HG02970 (cell line): ENCODE measurements around the gene VTI1A.

Experiments
- ATAC-seq: cut with Tn5 transposase; IDR thresholded peaks from one replicate; pipeline ENCODE4 v1.9.1; 2021; ENCODE audit warnings: mild to moderate bottlenecking, moderate library complexity, moderate number of reproducible peaks; ENCODE audit not compliant: unreplicated experiment, low FRiP score

VTI1A gene

GRCh38 chr10:112502536-112502935, 55.5 kb downstream of the VTI1A start:
- no peak for ATAC-seq

GRCh38 chr10:112503643-112504042, 56.6 kb downstream of the VTI1A start:
- ATAC-seq: no peak

DNA sequence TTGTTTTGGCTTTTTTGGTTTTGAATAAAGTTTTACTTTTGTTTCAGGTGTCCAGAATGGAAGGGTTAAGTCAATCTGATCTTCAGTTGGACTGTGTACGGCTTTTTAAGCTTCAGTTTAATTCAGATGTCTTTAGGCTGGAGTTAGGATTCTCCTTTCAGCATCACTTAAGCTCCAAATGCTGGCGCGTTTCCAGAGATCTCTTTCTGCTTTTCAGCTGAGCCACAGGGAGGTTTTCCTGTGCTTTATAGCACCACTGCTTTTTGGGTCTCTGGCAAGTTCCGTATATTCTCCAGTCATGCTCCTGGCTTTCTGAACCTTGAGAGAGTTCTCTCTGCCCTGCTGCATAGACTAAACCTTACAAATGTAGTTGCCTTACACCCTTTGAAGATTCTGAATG, 60.0 kb downstream of the VTI1A start:
- no peak for ATAC-seq

- no peak for ATAC-seq
These were observed 61.0 kb downstream of the VTI1A start for GRCh38 chr10:112507988-112508387.

GRCh38 chr10:112509558-112510291, 62.7 kb downstream of the VTI1A start:
- no peak for ATAC-seq

GRCh38 chr10:112510384-112510783, 63.4 kb downstream of the VTI1A start:
- ATAC-seq: no peak

GRCh38 chr10:112512294-112512693, 65.3 kb downstream of the VTI1A start:
- no peak for ATAC-seq

DNA sequence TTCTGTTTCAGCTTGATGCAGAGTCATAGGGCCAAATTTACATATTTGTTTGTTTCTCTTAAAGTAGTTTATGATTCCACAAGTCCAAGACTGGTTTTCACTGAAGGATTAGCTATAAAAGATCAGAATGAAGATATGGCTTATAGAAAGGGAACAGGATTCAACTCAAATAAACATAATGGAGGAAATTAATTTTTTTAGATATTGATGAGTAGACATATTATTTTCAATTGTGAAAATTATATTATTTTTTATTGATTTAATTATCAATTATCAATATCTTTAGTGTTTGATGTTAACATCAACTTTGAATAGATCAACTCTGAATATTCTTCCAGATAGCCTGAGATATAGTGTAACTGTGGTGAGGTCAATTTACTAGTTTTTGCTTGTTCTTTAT, 68.1 kb downstream of the VTI1A start:
- no peak for ATAC-seq

- ATAC-seq: no peak
These were observed 68.8 kb downstream of the VTI1A start for GRCh38 chr10:112515852-112516251.

DNA sequence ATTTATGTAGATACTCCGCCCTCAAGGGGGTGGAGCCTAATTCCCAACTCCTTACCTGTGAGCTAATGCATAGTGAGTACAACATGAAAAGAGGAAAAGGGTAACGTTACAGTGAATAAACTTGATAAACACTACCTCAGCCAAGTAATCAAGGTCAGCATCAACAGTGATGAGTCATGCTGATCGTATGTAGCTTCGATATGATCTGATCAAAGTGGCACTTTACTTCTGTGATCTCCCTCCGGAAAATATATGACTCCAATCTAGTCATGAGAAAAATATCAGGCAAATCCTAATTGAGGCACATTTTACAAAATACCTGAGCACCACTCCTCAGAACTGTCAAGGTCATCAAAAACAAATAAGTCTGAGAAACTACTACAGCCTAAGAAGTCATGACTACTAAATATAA, 70.4 kb downstream of the VTI1A start:
- ATAC-seq: no peak

- no peak for ATAC-seq
These were observed 72.2 kb downstream of the VTI1A start for GRCh38 chr10:112519133-112519761.

DNA sequence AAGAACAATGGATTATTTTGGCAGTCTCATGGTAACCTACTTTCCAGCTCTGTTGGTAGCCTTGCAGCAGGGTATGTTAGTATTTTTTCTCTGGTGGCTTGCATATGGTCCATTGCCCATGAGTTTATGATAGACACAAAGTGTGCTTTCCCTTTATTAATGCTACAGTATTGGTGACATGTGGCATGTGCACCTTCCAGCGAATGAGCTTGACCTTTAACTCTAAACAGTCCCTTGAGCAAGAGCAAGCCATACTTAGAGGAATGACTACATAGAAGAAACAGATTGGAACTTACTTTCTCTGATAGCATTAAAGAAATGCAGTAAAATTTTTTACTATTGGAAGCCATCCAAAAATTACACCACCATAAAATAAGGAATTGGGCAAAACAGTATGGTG, 73.9 kb downstream of the VTI1A start:
- ATAC-seq: no peak

GRCh38 chr10:112524641-112525040, 77.6 kb downstream of the VTI1A start:
- no peak for ATAC-seq

- no peak for ATAC-seq
These were observed 78.2 kb downstream of the VTI1A start for GRCh38 chr10:112525200-112525599.

- ATAC-seq: no peak
These were observed 79.1 kb downstream of the VTI1A start for GRCh38 chr10:112526139-112526538.

- ATAC-seq: no peak
These were observed 79.9 kb downstream of the VTI1A start for GRCh38 chr10:112526906-112527305.

DNA sequence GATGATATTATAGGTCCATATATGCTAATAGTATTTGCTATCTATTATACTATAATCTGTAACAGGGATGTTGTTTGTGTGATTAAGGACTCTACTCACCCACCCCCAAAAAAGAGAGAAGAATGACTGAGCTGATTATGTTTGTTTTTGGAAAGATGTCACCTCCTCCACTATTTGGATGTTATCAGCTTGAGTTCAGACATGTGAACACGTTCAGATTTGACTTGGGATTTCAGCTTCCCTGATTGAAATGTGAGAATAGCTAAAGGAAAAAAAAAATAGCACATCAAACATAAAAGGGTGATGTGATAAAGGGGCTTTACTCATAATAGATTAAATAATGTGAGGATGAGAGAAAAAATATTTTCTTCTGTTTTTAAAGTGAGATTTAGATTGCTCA, 81.2 kb downstream of the VTI1A start:
- no peak for ATAC-seq

GRCh38 chr10:112531421-112531820, 84.4 kb downstream of the VTI1A start:
- no peak for ATAC-seq

- ATAC-seq: peak; percentile 96
These were observed 85.2 kb downstream of the VTI1A start for GRCh38 chr10:112532189-112532588.

- no peak for ATAC-seq
These were observed 85.9 kb downstream of the VTI1A start for GRCh38 chr10:112532956-112533355.

DNA sequence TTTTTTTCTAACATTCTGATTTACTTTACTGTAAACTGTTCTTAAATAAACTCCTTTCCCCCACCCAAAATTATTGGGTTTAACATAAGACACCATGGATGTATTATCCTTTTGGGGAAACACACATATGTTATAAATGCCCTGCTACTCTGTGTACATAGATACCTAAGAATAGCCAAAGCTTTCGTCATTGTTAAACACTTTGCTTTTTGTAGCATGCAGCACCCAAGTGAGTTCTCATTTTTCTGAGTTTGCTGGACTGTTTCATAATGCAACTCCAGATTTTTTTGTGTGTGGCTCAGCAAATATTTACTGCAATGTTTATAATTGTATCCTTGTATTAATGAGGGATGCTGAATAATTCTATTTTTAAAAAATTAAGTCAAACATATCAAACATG, 86.9 kb downstream of the VTI1A start:
- no peak for ATAC-seq

GRCh38 chr10:112535531-112535951, 88.5 kb downstream of the VTI1A start:
- no peak for ATAC-seq
